Ascending aorta (tissue), 2 donors: ENCODE results near the gene RNF144B. TPM values are rescaled to one million over a fixed set of nuclear protein-coding genes. Genes with fewer than 3 reads are reported as not detected.

Experiments
- DNase-seq, 2 donors: peaks; one replicate each; pipeline ENCODE4 v3.0.0-alpha.2; 2019; ENCODE audit warnings: low spot score in 2 of 2
- H3K27ac ChIP-seq, 2 donors: fragments of 200-600 bp; sonication (generic); one replicate each; pipeline ENCODE4 v1.5.1; 2016 to 2017; ENCODE audit warnings: mild to moderate bottlenecking in 1 of 2
- H3K27me3 ChIP-seq: fragments of 200-600 bp; sonication (generic); one replicate; pipeline ENCODE4 v1.5.1; 2017
- H3K36me3 ChIP-seq, 2 donors: fragments of 200-600 bp; sonication (generic); one replicate each; pipeline ENCODE4 v1.5.1; 2016
- H3K4me1 ChIP-seq, 2 donors: fragments of 200-600 bp; sonication (generic); one replicate each; pipeline ENCODE4 v1.5.1; 2016 to 2017; ENCODE audit warnings: mild to moderate bottlenecking in 1 of 2
- H3K4me3 ChIP-seq, 2 donors: fragments of 200-600 bp; sonication (generic); one replicate each; pipeline ENCODE4 v1.5.1; 2016 to 2017; ENCODE audit warnings: mild to moderate bottlenecking in 1 of 2
- H3K9me3 ChIP-seq, 2 donors: fragments of 200-600 bp; sonication (generic); one replicate each; pipeline ENCODE4 v1.5.1; 2016
- intact Hi-C: fragments of 100-400 bp; cut with DNase I; formaldehyde crosslinking; loops from one replicate; pipeline ENCODE4 v1.15.1; 2023
- total RNA-seq: library from RNA; depleted of rRNA; stranded (reverse); fragments of >200 nt; gene quantifications from one replicate; pipeline ENCODE4 v1.1.0, GENCODE V29; 2016
- TF ChIP-seq, protein P1 (sequence below), 3 experiments: fragments of 200-600 bp in 2 of 3; fragments of 450-650 bp in 1 of 3; sonication (generic) in 2 of 3; IDR thresholded peaks; one replicate each; pipeline ENCODE4 v1.5.1; 2016 to 2019; ENCODE audit warnings: antibody characterized with exemption in 3 of 3, mild to moderate bottlenecking in 1 of 3, moderate library complexity in 1 of 3

The RNF144B gene
- total RNA-seq, 1 donor from 2014 or later: 52.3 TPM

DNA sequence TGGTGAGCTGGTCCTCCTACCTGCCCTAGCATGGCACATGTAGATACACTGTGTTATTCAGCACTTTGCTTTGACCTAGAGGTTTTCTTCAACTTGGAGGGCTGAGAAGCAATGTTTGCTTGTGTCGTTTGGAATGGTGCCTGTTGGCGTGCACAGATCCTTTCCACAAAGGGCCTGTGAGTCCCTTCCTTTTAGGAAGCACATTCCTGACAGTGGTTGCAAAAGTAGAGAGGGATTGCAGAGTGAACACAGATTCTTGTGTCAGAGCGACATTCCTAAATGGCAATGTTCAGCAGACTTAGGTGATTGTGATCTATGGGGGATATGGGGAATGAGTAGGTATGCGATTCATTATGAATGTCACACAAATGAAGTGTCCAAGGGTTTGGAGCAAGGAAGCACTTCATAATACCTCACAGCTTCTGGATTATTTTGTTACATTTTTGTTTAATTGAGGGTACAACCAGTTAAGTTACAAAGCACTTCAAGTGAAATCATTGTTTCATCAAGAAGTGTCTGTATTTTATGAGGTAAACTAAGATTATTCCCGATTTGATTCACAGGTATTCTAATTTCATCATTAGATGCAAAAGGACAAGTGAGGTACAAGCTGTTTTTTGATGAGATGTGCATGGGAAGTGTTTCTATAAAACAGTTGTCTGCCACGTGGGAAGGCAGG lies 713 bp upstream of the RNF144B start:
- no peaks in the 10 kb centered on the region for H3K9me3 ChIP-seq
- peak overlapping the region; percentile 52 to 67 for H3K4me3 ChIP-seq
- no peaks in the 10 kb centered on the region for H3K27me3 ChIP-seq
- H3K27ac ChIP-seq: peak overlapping the region; percentile 30 to 39
- peaks cover 0 to 26% of the 10 kb centered on the region in 2 donors for H3K4me1 ChIP-seq
- TF ChIP-seq, protein P1, sequence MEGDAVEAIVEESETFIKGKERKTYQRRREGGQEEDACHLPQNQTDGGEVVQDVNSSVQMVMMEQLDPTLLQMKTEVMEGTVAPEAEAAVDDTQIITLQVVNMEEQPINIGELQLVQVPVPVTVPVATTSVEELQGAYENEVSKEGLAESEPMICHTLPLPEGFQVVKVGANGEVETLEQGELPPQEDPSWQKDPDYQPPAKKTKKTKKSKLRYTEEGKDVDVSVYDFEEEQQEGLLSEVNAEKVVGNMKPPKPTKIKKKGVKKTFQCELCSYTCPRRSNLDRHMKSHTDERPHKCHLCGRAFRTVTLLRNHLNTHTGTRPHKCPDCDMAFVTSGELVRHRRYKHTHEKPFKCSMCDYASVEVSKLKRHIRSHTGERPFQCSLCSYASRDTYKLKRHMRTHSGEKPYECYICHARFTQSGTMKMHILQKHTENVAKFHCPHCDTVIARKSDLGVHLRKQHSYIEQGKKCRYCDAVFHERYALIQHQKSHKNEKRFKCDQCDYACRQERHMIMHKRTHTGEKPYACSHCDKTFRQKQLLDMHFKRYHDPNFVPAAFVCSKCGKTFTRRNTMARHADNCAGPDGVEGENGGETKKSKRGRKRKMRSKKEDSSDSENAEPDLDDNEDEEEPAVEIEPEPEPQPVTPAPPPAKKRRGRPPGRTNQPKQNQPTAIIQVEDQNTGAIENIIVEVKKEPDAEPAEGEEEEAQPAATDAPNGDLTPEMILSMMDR (IDR thresholded peaks at IDR 0.05): no peak
- peak in 1 of 2 donors; percentile 79 for DNase-seq
- no peaks in the 10 kb centered on the region for H3K36me3 ChIP-seq
- intact Hi-C loops: loop anchor here (2.0 to 10.0 kb wide), 4 partner anchors 30 to 122 kb away; partner anchors contain the start of gene DEK

DNA sequence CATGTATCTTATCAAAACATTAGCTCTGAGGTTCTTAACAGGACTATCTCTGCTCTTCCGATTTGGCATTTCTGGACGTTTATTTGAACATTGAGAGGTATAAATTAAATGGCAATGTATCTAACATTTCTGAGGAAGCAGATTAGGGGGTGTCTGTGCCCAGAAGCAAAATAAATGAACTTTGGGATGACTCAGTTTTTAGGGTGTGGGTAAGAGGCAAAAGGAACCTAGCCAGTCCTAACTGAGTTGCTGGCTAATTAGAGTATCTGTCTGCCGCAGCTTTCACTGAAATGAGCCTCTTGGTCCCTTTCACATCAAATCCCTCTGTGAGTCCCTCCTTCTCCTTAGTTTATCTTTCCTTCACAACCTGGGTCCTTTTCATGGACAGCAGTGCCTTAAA lies 1.1 kb downstream of the RNF144B start:
- intact Hi-C loops: loop anchor here (5.0 to 10.0 kb wide), 3 partner anchors 41 to 123 kb away; partner anchors contain the start of gene DEK
- Histone ChIP-seq H3K36me3 (no peaks in the 10 kb centered on the region), H3K27me3 (no peaks in the 10 kb centered on the region), H3K4me1 (peaks cover 0 to 26% of the 10 kb centered on the region in 2 donors), H3K9me3 (no peaks in the 10 kb centered on the region), H3K4me3 (peak overlapping the region; percentile 52 to 67), H3K27ac (peak overlapping the region; percentile 39 to 63)
- no peak for DNase-seq
- TF ChIP-seq, protein P1 (IDR thresholded peaks at IDR 0.05): no peak

DNA sequence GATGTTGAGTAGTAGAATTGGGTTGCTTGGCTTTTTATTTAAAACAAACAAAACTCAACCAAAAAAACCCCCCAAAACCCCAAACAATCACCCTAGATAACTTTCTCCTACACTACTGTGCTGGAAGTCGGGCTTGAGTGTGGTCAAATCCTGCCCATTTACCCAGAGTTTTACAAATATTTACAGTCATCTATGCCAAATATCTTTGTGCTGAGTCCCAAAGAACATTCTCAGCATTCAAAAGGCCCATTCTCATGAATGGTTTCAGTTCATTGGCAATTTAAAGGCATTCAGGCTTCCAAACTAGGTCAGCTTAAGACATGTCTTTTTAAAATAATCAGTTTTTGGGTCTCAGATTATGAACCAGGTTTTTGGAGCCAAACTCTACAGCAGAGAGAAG lies 1.8 kb downstream of the RNF144B start:
- no peaks in the 10 kb centered on the region for H3K27me3 ChIP-seq
- H3K4me1 ChIP-seq: peaks cover 0 to 26% of the 10 kb centered on the region in 2 donors
- no peak for DNase-seq
- H3K4me3 ChIP-seq: peak overlapping the region; percentile 52 to 67
- no peaks in the 10 kb centered on the region for H3K9me3 ChIP-seq
- TF ChIP-seq, protein P1 (IDR thresholded peaks at IDR 0.05): no peak
- H3K27ac ChIP-seq: peak overlapping the region; percentile 28 to 77
- no peaks in the 10 kb centered on the region for H3K36me3 ChIP-seq
- intact Hi-C loops: loop anchor here (5.0 to 10.0 kb wide), 3 partner anchors 42 to 124 kb away; partner anchors contain the start of gene DEK

DNA sequence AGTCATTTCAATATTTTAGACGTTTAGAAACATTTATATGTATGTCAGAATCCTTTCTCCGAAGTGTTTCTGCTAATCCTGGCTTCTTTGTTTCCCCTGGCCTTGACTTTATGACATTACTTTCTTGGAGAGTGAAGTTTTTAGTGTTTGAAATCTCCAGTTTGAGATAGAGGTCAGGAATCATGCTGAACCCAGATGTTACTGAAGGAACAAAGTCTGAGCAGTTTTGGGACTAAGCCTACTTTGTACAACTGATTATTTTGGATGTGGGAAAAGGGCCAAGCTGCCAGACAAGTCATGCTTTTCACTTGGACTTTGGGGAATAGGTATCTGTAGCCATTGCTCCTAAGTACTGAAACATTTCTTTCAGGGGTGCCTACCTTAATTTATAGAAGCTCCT lies 2.3 kb downstream of the RNF144B start:
- H3K27ac ChIP-seq: peak overlapping the region; percentile 28 to 77

DNA sequence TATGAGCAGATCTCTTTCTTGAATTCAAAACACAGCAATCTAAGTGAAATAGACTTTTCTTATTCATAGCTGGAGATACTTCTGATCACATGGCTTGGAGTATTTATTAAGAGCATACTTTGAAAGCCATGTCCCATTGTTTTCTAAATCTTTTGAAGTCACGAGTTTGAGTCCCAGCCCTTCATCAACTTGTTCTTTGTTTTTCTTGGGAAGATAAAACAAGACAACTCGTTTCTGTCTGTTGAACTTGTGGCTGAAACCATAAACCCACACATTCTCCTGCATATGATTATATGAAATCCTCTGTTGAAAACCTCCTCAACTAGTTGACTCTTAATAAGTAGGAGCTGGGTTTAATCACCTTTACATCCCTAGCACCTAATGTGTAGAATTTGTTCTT lies 3.3 kb downstream of the RNF144B start:
- Histone ChIP-seq H3K36me3 (no peaks in the 10 kb centered on the region), H3K4me1 (peaks cover 0 to 26% of the 10 kb centered on the region in 2 donors), H3K9me3 (no peaks in the 10 kb centered on the region), H3K27me3 (no peaks in the 10 kb centered on the region), H3K27ac (peak overlapping the region in 1 of 2 donors; percentile 28), H3K4me3 (peak overlapping the region in 1 of 2 donors; percentile 67)
- TF ChIP-seq, protein P1 (IDR thresholded peaks at IDR 0.05): no peak
- intact Hi-C loops: no loop called here
- DNase-seq: no peak

More for the DNA sequence above, 2.3 kb downstream of the RNF144B start:
- TF ChIP-seq, protein P1 (IDR thresholded peaks at IDR 0.05): no peak
- H3K4me3 ChIP-seq: peak overlapping the region; percentile 52 to 67
- H3K36me3 ChIP-seq: no peaks in the 10 kb centered on the region
- intact Hi-C loops: loop anchor here (5.0 to 10.0 kb wide), 3 partner anchors 42 to 125 kb away; partner anchors contain the start of gene DEK
- no peaks in the 10 kb centered on the region for H3K9me3 ChIP-seq
- no peaks in the 10 kb centered on the region for H3K27me3 ChIP-seq
- H3K4me1 ChIP-seq: peaks cover 0 to 26% of the 10 kb centered on the region in 2 donors
- no peak for DNase-seq
